K562 (cell line): ENCODE results near the gene CCR2. TPM values are rescaled to one million over a fixed set of nuclear protein-coding genes. Genes with fewer than 3 reads are reported as not detected.

ENCODE experiments used
- FOXJ2 ChIP-seq: fragments of 200-800 bp; sonication (Bioruptor generic); IDR thresholded peaks from 2 replicates; pipeline ENCODE4 v1.6.1; 2016; ENCODE audit warnings: missing genetic modification characterization, missing compliant biosample characterization
- MECOM ChIP-seq: fragments of 250-450 bp; sonication (Bioruptor Pico); IDR thresholded peaks from 2 replicates; pipeline ENCODE4 v1.8.0; 2022; ENCODE audit warnings: inconsistent platforms
- MEF2D ChIP-seq: conservative IDR thresholded peaks from 2 replicates; pipeline ENCODE4 v1.6.1; 2016; ENCODE audit warnings: low read depth, missing genetic modification characterization, missing compliant biosample characterization
- MEIS2 ChIP-seq: fragments of 450-650 bp; IDR thresholded peaks from 2 replicates; pipeline ENCODE4 v1.6.1; 2014; ENCODE audit warnings: mild to moderate bottlenecking; ENCODE audit not compliant: partially characterized antibody
- MTA1 ChIP-seq: fragments of 450-650 bp; IDR thresholded peaks from 2 replicates; pipeline ENCODE4 v1.6.1; 2017; ENCODE audit warnings: borderline replicate concordance
- NFYB ChIP-seq: IDR thresholded peaks from 2 replicates; pipeline ENCODE4 v1.6.1; 2011; ENCODE audit warnings: mild to moderate bottlenecking, moderate library complexity; ENCODE audit not compliant: insufficient read length; ENCODE audit errors: extremely low read depth
- POLR2G ChIP-seq: fragments of 200-400 bp; formaldehyde crosslinking; IDR thresholded peaks from 2 replicates; pipeline ENCODE4 v1.6.1; 2017; ENCODE audit warnings: low read depth, mild to moderate bottlenecking, antibody characterized with exemption, low read length, moderate library complexity
- RBFOX2 ChIP-seq: fragments of 200-400 bp; formaldehyde crosslinking; IDR thresholded peaks from 2 replicates; pipeline ENCODE4 v1.6.1; 2017; ENCODE audit warnings: low read depth, mild to moderate bottlenecking, low read length, moderate library complexity
- RBM39 ChIP-seq: fragments of 200-400 bp; formaldehyde crosslinking; optimal IDR thresholded peaks from 2 replicates; pipeline ENCODE3; 2018; ENCODE audit warnings: low read depth, low read length
- SLC30A9 ChIP-seq: fragments of 250-450 bp; sonication (Bioruptor Pico); IDR thresholded peaks from 2 replicates; pipeline ENCODE4 v1.8.0; 2022; ENCODE audit warnings: mild to moderate bottlenecking, moderate library complexity
- SREBF2 ChIP-seq: sonication (generic); formaldehyde crosslinking; IDR thresholded peaks from 2 replicates; pipeline ENCODE4 v1.4.0; 2020; ENCODE audit warnings: mild to moderate bottlenecking, missing genetic modification reagents
- TCF3 ChIP-seq: sonication (generic); formaldehyde crosslinking; IDR thresholded peaks from 2 replicates; pipeline ENCODE4 v1.4.0; 2020; ENCODE audit warnings: mild to moderate bottlenecking, missing genetic modification reagents
- ZNF3 ChIP-seq: fragments of 250-450 bp; sonication (Bioruptor Pico); IDR thresholded peaks from 2 replicates; pipeline ENCODE4 v1.5.0; 2021; ENCODE audit warnings: mild to moderate bottlenecking, moderate library complexity
- ZNF354B ChIP-seq: fragments of 250-450 bp; sonication (Bioruptor Pico); IDR thresholded peaks from 2 replicates; pipeline ENCODE4 v1.4.0; 2020
- polyA plus RNA-seq, 8 experiments: library from polyadenylated mRNA; depleted of rRNA in 4 of 8; stranded (reverse) in 5 of 8; unstranded in 3 of 8; fragments of >200 nt; fragmentation: Nextera tagmentation in 2 of 8; fragmentation: Illumina TruSeq in 1 of 8; extraction: Ambion mirVana in 2 of 8; extraction: Trizol in 1 of 8; gene quantifications; 2 replicates each; pipeline versions ENCODE4 v1.2.1 to v1.2.3, GENCODE V29; 2011 to 2014; ENCODE audit warnings: inconsistent platforms in 1 of 8, missing spikeins in 1 of 8
- total RNA-seq, 7 experiments: library from RNA; depleted of rRNA in 6 of 7; stranded (reverse); fragments of >200 nt in 6 of 7; fragmentation: Illumina TruSeq in 2 of 7; extraction: Trizol in 2 of 7; gene quantifications; 2 replicates each; pipeline versions ENCODE4 v1.2.1 to v1.2.3, GENCODE V29; 2011 to 2021; ENCODE audit warnings: low replicate concordance in 1 of 7
- TF ChIP-seq, protein P1 (sequence below), 2 experiments: IDR thresholded peaks; 2 replicates each; pipeline ENCODE4 v1.6.1; 2012; ENCODE audit warnings: improper control_type of control experiment in 2 of 2, low read depth in 2 of 2, low read length in 2 of 2, borderline replicate concordance in 1 of 2
- TF ChIP-seq, protein P2 (sequence below): fragments of 250-450 bp; sonication (Bioruptor Pico); IDR thresholded peaks from 2 replicates; pipeline ENCODE4 v1.4.0; 2020; ENCODE audit warnings: mild to moderate bottlenecking, moderate library complexity
- TF ChIP-seq, protein P3 (sequence below): fragments of 250-450 bp; sonication (Bioruptor Pico); IDR thresholded peaks from 2 replicates; pipeline ENCODE4 v1.8.0; 2021; ENCODE audit warnings: mild to moderate bottlenecking, moderate library complexity
- TF ChIP-seq, protein P4 (sequence below): fragments of 200-800 bp; sonication (Bioruptor generic); IDR thresholded peaks from 2 replicates; pipeline ENCODE4 v1.6.1; 2017; ENCODE audit warnings: missing genetic modification characterization, missing compliant biosample characterization
- TF ChIP-seq, protein P5 (sequence below), 2 experiments: fragments of 450-650 bp; conservative IDR thresholded peaks; 2 replicates each; pipeline ENCODE4 v1.6.1; 2017; ENCODE audit warnings: mild to moderate bottlenecking in 2 of 2, moderate library complexity in 2 of 2

The CCR2 gene
- total and polyA plus RNA-seq, 9 of the 15 experiments (the other 6 are each of a cell fraction or from before 2014, with no cell fraction given), result not detected

DNA sequence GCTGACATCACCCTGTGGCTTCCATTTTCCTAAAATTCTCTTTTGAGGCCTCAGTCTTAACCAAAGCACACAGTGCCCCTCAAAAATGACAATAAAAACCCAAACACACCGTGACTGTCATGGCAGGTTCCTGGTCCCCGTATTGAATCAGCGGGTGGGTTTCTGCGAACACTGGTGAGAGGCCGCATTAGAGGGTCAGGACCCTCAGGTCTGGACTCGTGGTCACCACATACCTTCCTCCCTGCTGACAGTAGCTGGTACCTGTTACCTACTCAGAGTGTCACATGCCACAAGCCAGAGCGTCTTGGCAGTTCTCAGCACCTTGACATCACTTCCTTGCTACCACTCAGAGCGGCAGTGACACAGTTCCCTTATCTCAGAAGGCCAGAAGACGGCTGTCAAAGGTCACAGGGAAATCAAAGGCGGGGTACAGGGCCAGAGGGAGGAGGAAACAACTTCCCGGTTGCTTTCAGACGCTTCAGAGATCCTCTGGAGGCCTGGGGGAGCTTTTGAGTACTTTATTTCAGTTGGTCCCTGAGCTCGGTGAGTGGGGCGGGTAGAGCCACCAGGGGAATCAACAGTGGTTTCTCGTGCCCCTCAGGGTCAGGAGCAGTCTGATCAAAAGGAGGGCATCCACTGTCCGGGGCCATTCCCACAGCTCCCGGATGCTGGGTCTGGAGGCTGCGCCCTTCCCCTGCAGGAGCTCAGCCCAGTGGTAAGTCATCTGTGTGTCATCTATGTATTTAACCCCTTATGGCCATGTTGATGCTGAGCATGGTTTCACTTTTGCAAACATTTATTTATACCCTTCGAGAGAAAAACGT, 53.1 kb downstream of the CCR2 start, which contains the start of the genes CCR5AS and CCRL2 (continued):
- TF ChIP-seq SREBF2 (CRISPR knock-in tag) (no peak), RBFOX2 (peak; percentile 64), TCF3 (CRISPR knock-in tag) (peak; percentile 97), NFYB (no peak), POLR2G (peak; percentile 59; the same call in 1 of the 2 replicates), MTA1 (peak; percentile 61), ZNF354B (peak; percentile 55; the same call in 1 of the 2 replicates), MEF2D (tag) (peak; percentile 87), RBM39 (no peak), ZNF3 (CRISPR knock-in tag) (no peak), MEIS2 (peak; percentile 94), SLC30A9 (no peak), MECOM (CRISPR knock-in tag) (peak; percentile 60; the same call in 1 of the 2 replicates), FOXJ2 (tag) (peak; percentile 87)
- TF ChIP-seq, protein P1, sequence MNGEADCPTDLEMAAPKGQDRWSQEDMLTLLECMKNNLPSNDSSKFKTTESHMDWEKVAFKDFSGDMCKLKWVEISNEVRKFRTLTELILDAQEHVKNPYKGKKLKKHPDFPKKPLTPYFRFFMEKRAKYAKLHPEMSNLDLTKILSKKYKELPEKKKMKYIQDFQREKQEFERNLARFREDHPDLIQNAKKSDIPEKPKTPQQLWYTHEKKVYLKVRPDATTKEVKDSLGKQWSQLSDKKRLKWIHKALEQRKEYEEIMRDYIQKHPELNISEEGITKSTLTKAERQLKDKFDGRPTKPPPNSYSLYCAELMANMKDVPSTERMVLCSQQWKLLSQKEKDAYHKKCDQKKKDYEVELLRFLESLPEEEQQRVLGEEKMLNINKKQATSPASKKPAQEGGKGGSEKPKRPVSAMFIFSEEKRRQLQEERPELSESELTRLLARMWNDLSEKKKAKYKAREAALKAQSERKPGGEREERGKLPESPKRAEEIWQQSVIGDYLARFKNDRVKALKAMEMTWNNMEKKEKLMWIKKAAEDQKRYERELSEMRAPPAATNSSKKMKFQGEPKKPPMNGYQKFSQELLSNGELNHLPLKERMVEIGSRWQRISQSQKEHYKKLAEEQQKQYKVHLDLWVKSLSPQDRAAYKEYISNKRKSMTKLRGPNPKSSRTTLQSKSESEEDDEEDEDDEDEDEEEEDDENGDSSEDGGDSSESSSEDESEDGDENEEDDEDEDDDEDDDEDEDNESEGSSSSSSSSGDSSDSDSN (IDR thresholded peaks at IDR 0.05; ENCODE audit: borderline replicate concordance in 1 of 2, low read depth in 2 of 2, low read length in 2 of 2), result peak in 1 of 2 experiments; percentile 39; a peak in 1 of 4 replicates
- TF ChIP-seq, protein P2, sequence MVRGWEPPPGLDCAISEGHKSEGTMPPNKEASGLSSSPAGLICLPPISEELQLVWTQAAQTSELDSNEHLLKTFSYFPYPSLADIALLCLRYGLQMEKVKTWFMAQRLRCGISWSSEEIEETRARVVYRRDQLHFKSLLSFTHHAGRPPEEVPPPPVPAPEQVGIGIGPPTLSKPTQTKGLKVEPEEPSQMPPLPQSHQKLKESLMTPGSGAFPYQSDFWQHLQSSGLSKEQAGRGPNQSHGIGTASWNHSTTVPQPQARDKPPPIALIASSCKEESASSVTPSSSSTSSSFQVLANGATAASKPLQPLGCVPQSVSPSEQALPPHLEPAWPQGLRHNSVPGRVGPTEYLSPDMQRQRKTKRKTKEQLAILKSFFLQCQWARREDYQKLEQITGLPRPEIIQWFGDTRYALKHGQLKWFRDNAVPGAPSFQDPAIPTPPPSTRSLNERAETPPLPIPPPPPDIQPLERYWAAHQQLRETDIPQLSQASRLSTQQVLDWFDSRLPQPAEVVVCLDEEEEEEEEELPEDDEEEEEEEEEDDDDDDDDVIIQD, result no peak
- TF ChIP-seq, protein P3, sequence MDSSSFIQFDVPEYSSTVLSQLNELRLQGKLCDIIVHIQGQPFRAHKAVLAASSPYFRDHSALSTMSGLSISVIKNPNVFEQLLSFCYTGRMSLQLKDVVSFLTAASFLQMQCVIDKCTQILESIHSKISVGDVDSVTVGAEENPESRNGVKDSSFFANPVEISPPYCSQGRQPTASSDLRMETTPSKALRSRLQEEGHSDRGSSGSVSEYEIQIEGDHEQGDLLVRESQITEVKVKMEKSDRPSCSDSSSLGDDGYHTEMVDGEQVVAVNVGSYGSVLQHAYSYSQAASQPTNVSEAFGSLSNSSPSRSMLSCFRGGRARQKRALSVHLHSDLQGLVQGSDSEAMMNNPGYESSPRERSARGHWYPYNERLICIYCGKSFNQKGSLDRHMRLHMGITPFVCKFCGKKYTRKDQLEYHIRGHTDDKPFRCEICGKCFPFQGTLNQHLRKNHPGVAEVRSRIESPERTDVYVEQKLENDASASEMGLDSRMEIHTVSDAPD (CRISPR knock-in tag), result peak; percentile 53; the same call in 1 of the 2 replicates
- TF ChIP-seq, protein P4, sequence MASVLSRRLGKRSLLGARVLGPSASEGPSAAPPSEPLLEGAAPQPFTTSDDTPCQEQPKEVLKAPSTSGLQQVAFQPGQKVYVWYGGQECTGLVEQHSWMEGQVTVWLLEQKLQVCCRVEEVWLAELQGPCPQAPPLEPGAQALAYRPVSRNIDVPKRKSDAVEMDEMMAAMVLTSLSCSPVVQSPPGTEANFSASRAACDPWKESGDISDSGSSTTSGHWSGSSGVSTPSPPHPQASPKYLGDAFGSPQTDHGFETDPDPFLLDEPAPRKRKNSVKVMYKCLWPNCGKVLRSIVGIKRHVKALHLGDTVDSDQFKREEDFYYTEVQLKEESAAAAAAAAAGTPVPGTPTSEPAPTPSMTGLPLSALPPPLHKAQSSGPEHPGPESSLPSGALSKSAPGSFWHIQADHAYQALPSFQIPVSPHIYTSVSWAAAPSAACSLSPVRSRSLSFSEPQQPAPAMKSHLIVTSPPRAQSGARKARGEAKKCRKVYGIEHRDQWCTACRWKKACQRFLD (CRISPR knock-in tag), result peak; percentile 81; the same call in 1 of the 2 replicates
- TF ChIP-seq, protein P5, sequence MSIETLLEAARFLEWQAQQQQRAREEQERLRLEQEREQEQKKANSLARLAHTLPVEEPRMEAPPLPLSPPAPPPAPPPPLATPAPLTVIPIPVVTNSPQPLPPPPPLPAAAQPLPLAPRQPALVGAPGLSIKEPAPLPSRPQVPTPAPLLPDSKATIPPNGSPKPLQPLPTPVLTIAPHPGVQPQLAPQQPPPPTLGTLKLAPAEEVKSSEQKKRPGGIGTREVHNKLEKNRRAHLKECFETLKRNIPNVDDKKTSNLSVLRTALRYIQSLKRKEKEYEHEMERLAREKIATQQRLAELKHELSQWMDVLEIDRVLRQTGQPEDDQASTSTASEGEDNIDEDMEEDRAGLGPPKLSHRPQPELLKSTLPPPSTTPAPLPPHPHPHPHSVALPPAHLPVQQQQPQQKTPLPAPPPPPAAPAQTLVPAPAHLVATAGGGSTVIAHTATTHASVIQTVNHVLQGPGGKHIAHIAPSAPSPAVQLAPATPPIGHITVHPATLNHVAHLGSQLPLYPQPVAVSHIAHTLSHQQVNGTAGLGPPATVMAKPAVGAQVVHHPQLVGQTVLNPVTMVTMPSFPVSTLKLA (conservative IDR thresholded peaks at IDR 0.05), result peak in 1 of 2 experiments; percentile 88; a peak in 3 of 4 replicates
